Coronary artery (tissue), 2 donors: ENCODE results near the gene KTN1.

Experiments used
- DNase-seq: peaks from one replicate; pipeline ENCODE4 v3.0.0-alpha.2; 2017; ENCODE audit warnings: low spot score
- H3K27ac ChIP-seq, 2 donors: fragments of 200-600 bp; sonication (generic); one replicate each; pipeline ENCODE4 v1.5.1; 2016 to 2019
- H3K4me3 ChIP-seq: fragments of 200-600 bp; sonication (generic); 2 replicates; pipeline ENCODE4 v1.5.1; 2016; ENCODE audit warnings: mild to moderate bottlenecking, moderate library complexity
- TF ChIP-seq, protein P1 (sequence below): fragments of 200-600 bp; sonication (generic); IDR thresholded peaks from one replicate; pipeline ENCODE4 v1.5.1; 2019; ENCODE audit warnings: antibody characterized with exemption

Gene KTN1

DNA sequence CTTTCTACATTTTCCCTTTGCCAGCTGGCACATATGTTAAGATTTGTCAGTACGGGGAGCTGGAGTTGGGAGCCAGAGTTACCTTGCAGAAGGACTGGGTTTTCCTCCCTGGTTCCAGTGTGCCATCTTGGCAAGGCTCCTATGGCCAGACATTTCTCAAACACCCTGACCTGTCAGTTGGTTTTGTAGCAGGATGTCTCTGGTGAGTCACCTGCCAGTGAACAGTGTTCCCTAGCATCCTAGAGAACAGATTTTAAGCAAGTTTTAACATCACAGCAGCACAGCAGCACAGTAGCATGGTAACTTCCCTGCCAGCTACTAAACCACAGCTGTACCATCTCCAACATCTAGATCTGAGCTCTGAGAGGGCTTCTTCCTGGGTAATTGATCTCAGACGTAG, 26.2 kb upstream of the KTN1 start:
- TF ChIP-seq, protein P1, sequence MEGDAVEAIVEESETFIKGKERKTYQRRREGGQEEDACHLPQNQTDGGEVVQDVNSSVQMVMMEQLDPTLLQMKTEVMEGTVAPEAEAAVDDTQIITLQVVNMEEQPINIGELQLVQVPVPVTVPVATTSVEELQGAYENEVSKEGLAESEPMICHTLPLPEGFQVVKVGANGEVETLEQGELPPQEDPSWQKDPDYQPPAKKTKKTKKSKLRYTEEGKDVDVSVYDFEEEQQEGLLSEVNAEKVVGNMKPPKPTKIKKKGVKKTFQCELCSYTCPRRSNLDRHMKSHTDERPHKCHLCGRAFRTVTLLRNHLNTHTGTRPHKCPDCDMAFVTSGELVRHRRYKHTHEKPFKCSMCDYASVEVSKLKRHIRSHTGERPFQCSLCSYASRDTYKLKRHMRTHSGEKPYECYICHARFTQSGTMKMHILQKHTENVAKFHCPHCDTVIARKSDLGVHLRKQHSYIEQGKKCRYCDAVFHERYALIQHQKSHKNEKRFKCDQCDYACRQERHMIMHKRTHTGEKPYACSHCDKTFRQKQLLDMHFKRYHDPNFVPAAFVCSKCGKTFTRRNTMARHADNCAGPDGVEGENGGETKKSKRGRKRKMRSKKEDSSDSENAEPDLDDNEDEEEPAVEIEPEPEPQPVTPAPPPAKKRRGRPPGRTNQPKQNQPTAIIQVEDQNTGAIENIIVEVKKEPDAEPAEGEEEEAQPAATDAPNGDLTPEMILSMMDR = no peak
- no peak overlapping the region for H3K4me3 ChIP-seq
- no peak for DNase-seq
- no peak overlapping the region for H3K27ac ChIP-seq

DNA sequence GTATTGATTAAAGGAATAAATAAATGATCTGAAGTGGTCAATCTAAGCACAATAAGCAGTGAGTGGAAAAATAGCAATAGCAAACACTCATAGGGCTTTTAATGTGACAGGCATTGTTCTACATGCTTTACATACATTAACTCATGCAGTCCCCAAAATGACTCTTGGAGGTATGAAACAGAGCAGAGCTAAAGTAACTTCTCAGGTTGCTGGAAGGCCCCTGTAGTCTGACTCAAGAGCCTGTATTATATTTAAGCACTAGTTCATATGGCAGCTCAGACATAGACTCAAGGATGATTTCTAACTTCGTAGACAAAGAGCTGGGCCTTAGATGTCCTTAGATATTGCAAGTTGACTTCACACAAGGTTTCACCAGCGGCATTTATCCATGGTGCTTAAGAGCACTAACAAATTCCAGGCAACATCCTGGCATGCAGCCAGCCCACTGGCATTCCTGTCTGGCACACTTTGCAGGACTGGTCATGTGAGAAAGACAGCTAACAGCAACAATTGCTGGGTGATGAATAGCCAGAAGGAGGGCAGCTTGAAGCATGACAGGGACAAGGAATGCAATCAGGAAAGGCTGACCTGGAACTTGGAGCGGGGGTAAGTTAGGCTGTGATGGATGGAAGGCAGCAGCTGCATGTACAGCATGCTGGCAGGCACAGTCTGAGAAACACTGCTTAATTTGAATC, 22.9 kb upstream of the KTN1 start:
- DNase-seq = peak; percentile 76
- TF ChIP-seq, protein P1 = no peak
- no peak overlapping the region for H3K4me3 ChIP-seq
- H3K27ac ChIP-seq = no peak overlapping the region

- H3K27ac ChIP-seq = no peak overlapping the region
- H3K4me3 ChIP-seq = no peak overlapping the region
- DNase-seq = no peak
- TF ChIP-seq, protein P1 = no peak
Observed at GRCh38 chr14:55562135-55562534, 17.9 kb upstream of the KTN1 start.

GRCh38 chr14:55568618-55569017, 11.4 kb upstream of the KTN1 start:
- TF ChIP-seq, protein P1 = no peak
- H3K27ac ChIP-seq = no peak overlapping the region
- DNase-seq = no peak
- H3K4me3 ChIP-seq = no peak overlapping the region

DNA sequence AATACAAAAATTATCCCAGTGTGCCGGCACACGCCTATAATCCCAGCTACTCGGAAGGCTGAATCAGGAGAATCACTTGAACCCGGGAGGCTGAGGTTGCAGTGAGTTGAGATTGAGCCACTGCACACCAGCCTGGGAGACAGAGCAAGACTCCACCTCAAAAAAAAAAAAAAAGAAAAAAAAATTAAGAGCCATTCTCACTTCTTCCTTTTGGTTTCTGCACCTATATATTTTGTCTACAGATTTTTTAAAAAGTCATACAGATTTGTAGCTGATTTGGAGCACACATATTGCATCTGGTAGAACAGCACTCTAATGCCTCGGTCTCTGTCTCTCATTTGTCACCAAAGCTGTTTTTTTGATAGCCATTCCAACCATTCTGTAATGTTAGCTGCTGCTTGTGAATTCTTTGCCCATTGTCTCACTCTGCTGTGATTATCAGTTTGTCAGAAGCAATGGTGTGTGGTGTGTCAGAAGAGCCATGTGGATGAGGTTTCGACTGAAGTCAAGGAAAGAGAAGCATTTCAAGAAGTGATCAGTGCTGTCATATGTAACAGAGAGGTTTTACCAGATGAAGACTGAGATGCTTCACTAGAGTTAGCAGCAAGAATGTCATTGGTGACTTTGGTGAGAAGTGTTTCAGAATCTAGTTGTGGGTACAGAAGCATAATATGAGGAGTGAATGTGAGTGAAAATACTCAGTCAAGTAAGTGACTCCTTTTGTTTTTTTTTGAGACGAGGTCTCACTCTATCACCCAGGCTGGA, 8.7 kb upstream of the KTN1 start:
- Histone ChIP-seq H3K27ac (no peak overlapping the region), H3K4me3 (no peak overlapping the region)
- DNase-seq = no peak
- TF ChIP-seq, protein P1 = no peak

DNA sequence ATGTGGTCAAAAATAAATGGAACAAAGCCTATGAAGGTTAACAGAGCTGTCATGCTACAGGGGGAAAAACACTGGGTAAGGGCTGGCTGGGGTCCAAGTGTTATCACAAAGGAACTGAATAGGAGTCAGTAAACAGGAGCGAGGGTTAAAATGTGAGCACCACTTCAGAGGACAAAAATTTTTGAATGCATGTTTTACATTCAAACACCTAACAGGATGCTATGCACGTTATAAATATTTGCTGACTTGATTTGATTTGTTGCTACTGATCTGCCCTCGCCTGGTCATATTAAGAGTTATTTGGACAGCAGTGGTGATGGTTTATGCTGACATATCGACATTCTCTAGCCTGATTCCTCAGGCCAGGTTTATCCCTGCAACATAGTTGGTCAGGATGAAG, 7.4 kb upstream of the KTN1 start:
- Histone ChIP-seq H3K27ac (no peak overlapping the region), H3K4me3 (no peak overlapping the region)
- TF ChIP-seq, protein P1 = no peak
- DNase-seq = no peak

DNA sequence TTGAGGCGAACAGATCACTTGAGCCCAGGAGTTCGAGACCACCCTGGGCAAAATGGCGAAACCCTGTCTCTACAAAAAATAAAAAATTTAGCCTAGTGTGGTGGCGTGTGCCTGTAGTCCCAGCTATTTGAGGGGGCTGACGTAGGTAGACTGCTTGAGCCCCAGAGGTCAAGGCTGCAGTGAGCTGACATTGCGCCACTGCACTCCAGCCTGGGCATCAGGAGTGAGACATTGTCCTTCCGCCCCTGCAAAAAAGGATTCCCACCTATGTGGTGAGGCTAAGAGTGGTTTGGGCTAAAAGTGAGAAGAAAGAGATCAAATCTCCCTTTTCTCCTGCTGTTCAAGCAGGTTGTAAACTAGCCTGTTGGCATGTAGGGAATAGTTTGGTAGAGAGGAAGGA, 5.0 kb upstream of the KTN1 start:
- no peak for DNase-seq
- H3K27ac ChIP-seq = no peak overlapping the region
- TF ChIP-seq, protein P1 = no peak
- no peak overlapping the region for H3K4me3 ChIP-seq
